GM12872 (cell line): ENCODE results near the gene LCE3E.

ENCODE experiments used
- TF ChIP-seq, protein P1 (sequence below): IDR thresholded peaks from 3 replicates; pipeline ENCODE4 v1.5.1; 2011; ENCODE audit warnings: low read depth, mild to moderate bottlenecking, low read length, moderate library complexity; ENCODE audit not compliant: insufficient read depth

Gene LCE3E

DNA sequence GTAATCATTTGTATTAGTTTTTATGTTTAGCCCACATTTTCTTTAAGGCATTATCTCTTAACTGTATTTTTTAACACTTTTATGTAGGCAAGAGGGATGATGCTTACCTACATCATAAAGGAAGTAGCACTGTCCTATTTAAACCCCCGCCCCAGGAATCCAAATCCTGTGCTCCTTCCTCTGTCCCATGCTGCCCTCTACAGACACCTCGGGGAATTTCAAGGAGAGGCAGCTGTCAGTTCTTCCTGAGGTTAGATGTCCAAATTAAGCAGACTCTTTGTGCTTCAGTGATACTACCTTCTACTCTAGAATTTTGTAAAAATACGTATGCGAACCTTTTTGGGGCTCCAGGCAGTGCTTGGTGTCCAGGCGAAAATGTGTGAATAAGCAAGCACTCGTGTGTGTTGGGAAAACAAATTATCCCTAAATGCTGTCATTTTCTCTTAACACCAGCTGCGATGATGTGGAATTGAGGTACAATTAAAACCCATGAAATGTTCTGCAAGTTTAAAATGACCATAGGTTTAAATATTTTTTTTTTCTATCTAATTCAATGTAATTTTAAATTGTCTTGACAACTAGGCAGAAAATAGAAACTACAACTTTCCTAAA is 33.1 kb downstream of the LCE3E start:
- TF ChIP-seq, protein P1, sequence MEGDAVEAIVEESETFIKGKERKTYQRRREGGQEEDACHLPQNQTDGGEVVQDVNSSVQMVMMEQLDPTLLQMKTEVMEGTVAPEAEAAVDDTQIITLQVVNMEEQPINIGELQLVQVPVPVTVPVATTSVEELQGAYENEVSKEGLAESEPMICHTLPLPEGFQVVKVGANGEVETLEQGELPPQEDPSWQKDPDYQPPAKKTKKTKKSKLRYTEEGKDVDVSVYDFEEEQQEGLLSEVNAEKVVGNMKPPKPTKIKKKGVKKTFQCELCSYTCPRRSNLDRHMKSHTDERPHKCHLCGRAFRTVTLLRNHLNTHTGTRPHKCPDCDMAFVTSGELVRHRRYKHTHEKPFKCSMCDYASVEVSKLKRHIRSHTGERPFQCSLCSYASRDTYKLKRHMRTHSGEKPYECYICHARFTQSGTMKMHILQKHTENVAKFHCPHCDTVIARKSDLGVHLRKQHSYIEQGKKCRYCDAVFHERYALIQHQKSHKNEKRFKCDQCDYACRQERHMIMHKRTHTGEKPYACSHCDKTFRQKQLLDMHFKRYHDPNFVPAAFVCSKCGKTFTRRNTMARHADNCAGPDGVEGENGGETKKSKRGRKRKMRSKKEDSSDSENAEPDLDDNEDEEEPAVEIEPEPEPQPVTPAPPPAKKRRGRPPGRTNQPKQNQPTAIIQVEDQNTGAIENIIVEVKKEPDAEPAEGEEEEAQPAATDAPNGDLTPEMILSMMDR = peak; percentile 80

DNA sequence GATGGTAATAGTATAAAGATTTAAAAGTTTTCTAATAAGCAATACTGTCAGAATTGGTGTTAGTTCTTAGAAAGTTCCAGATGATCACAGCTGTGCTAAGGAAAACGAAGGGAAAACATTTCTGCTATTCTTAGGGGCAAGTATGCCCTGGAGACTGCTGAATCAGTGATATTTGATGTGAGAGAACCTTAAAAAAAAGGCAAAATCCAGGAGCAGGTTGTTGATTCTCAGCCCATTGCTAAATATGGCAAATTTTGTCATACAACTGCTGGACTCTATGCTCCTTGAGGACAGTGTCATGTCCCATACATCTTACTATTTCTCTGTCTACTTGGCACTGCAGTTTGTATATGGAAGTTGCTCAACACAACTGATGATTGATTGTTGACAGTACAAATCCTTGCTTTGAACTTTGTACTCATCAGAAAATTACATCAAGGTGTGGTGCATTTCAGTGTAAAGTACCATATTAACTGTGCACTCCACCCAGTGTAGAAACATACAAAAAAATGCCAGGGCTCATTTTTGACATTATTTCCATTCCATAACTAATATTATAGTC is 41.4 kb downstream of the LCE3E start:
- TF ChIP-seq, protein P1 = no peak

DNA sequence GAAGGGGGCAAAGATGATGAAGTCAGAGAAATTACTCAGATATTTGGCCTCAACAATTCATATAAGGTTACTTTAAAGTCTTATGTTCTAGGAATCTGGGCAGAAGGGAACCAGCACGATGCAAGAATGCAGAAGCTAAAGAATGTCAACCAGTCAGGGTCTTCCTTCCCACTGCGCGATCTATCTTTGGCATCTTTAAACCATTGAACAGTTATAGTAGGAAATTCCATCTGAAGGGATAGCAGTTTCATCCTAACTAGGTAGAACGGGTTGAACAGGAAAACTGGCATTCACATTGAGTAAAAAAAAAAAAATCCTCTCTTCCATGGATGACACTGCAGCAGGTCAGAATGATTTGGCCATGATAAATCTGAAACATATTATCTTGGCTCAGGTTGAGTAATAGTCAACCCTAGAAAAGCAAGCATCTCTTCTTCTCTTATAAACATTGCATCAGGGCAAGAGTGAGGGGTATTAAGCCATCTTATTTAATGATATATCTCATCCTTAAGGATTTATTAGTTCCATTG is 46.0 kb downstream of the LCE3E start:
- TF ChIP-seq, protein P1 = no peak

DNA sequence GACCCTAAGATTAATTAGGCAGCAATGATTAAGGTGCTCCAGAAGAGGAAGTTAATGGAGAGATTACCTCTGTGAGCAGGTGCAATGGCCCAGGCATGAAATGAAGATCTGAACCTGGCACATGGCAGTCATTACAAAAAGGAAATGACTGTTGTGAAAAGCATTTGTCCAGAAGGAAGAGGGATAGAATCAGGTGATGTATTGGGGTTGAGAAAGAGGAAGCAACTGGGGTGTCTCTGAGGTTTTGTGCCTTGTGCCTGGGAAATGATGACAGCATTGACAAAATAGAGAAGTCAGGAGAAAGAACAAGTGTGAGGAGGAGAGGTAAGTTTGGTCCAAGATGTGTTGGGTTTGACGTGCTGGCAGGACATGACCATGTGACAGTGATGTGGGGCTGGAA is 46.7 kb downstream of the LCE3E start:
- TF ChIP-seq, protein P1 = no peak

DNA sequence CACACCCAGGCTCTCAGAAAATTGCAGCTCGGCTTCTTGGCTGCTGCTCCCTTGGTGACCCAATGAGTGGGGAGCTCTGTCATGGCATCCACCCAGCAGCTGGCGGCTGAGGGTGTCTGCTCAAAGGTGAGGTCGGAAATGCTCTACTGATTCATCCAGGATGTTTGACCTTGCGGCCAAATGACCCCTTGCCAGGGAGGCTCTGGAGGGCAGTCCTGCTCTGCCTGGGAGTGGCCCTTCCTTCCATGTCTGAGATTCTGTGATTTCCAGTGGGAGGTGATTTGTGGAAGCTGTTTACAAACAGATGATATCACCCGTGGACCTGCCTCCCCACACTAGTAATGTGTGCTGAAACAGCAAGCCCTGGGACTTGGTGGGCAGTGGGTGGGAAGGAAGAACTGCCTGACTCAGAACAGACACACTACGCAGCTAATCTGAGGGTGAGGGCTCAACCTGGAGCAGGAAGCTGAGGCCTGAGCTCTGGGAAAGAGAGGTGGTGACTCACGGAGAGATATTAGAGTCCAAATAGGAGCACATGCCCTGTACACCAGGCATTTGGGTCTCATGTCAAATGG is 49.3 kb downstream of the LCE3E start:
- TF ChIP-seq, protein P1 = no peak

DNA sequence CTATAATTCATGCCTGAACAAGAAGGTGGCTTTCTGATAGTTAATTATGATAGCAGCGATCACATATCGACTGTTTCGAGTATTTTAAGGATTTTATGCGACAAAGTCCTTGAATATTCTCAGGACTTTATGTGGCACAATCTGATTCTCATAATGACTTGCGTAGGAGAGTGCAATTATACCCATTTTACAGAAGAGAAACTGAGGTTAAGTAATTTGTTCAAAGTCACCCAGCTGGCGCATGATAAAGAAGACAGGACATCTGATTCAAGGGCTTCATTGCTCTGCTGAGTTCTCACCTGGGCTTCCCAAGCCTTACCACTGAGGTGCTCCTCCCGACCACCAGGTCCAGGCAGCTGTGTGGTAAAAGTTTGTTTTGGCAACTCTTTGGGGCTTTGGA is 50.5 kb downstream of the LCE3E start:
- TF ChIP-seq, protein P1 = no peak
